ENCODE measurements around the gene TNFRSF1A. TPM values are rescaled to one million over a fixed set of nuclear protein-coding genes. Genes with fewer than 3 reads are reported as not detected.

TNFRSF1A gene
- polyA plus RNA-seq, 2 of the 4 experiments (the other 2 are of a cell fraction): 416 to 460 TPM

- peak overlapping the region; percentile 65; the same call in 2 of the 3 replicates for H3K4me3 ChIP-seq
- TF ChIP-seq MAFK (IDR thresholded peaks at IDR 0.05; ENCODE audit: partially characterized antibody) (no peak), CTCF (IDR thresholded peaks at IDR 0.05) (no peak; the same call in 2 of the 3 replicates), POLR2A (IDR thresholded peaks at IDR 0.05; ENCODE audit: low read length) (no peak), RAD21 (conservative IDR thresholded peaks at IDR 0.05 in 1 of 2, IDR thresholded peaks at IDR 0.05 in 1 of 2) (peak in 1 of 2 experiments; percentile 1; a peak in 1 of 5 replicates), MYC (IDR thresholded peaks at IDR 0.05; ENCODE audit: borderline replicate concordance, low read length) (peak; percentile 56; the same call in 1 of the 2 replicates), RCOR1 (IDR thresholded peaks at IDR 0.05; ENCODE audit: low read depth, low read length) (no peak)
- ChIA-PET POLR2A (interaction anchor here (0.8 to 3.5 kb wide), 15 partner anchors 9 to 171 kb away, joined by 3 to 76 read pairs (median 11); partner anchors contain the start of genes GAPDH, LTBR, TNFRSF1A and VAMP1), CTCF (interaction anchor here (0.5 to 24.7 kb wide), 12 partner anchors 8 to 407 kb away, joined by 3 to 705 read pairs (median 6); partner anchors contain the start of genes LTBR and TNFRSF1A)
- peaks cover 48% of the 10 kb centered on the region for H3K4me1 ChIP-seq
- WGBS (ENCODE audit: missing lambda C conversion rate): 6% methylated on average over 4 of the region's 4 CpGs
- FAIRE-seq (no peak), DNase-seq (ENCODE audit: low read depth in 1 of 2, low spot score in 1 of 2) (no peak), ATAC-seq (no peak)
- peak overlapping the region; percentile 75 for H3K4me2 ChIP-seq
- peak overlapping the region; percentile 98 for H3K27ac ChIP-seq
- no peaks in the 10 kb centered on the region for H3K9me3 ChIP-seq
These were observed 21.1 kb upstream of the TNFRSF1A start for GRCh38 chr12:6363010-6363329.

GRCh38 chr12:6362403-6362802, 20.5 kb upstream of the TNFRSF1A start:
- FAIRE-seq: peak; percentile 13
- peak; percentile 13 to 21; a peak in 2 of 6 replicates for ATAC-seq
- POLR2A ChIA-PET: interaction anchor here (1.4 to 3.5 kb wide), 12 partner anchors 10 to 172 kb away, joined by 4 to 76 read pairs (median 12); partner anchors contain the start of genes GAPDH, LTBR, TNFRSF1A and VAMP1
- Histone ChIP-seq H3K4me1 (peaks cover 43% of the 10 kb centered on the region), H3K4me2 (peak overlapping the region; percentile 75), H3K27ac (peak overlapping the region; percentile 98), H3K9me3 (no peaks in the 10 kb centered on the region), H3K4me3 (no peak overlapping the region)
- CTCF ChIA-PET: interaction anchor here (0.5 to 24.7 kb wide), 10 partner anchors 9 to 408 kb away, joined by 3 to 705 read pairs (median 6); partner anchors contain the start of genes LTBR and TNFRSF1A
- 19% methylated on average over 3 of the region's 3 CpGs for WGBS (ENCODE audit: missing lambda C conversion rate)
- TF ChIP-seq EHF (CRISPR knock-in tag; IDR thresholded peaks at IDR 0.05) (no peak), HDAC2 (IDR thresholded peaks at IDR 0.05) (peak; percentile 54; the same call in 1 of the 2 replicates), KDM1A (IDR thresholded peaks at IDR 0.05; ENCODE audit: low read depth) (peak; percentile 91)
- peak in 1 of 2 experiments; percentile 69 for DNase-seq (ENCODE audit: low read depth in 1 of 2, low spot score in 1 of 2)

- no peaks in the 10 kb centered on the region for H3K9me3 ChIP-seq
- WGBS (ENCODE audit: missing lambda C conversion rate): 1% methylated on average over 10 of the region's 14 CpGs
- ChIA-PET CTCF (interaction anchor here (0.7 to 24.7 kb wide), 5 partner anchors 9 to 173 kb away, joined by 3 to 705 read pairs (median 6); partner anchors contain the start of genes GAPDH and TNFRSF1A), POLR2A (interaction anchor here (0.6 to 2.0 kb wide), 5 partner anchors 11 to 172 kb away, joined by 3 to 21 read pairs (median 6); partner anchors contain the start of gene GAPDH)
- H3K4me3 ChIP-seq: no peak overlapping the region
- peak; percentile 57 to 75 for ATAC-seq
- H3K4me2 ChIP-seq: peak overlapping the region; percentile 75
- FAIRE-seq: peak; percentile 49
- peak; percentile 92 to 93 for DNase-seq (ENCODE audit: low read depth in 1 of 2, low spot score in 1 of 2)
- peak overlapping the region; percentile 98 for H3K27ac ChIP-seq
- peaks cover 42% of the 10 kb centered on the region for H3K4me1 ChIP-seq
- peak; percentile 48 for TF ChIP-seq HOXB5 (CRISPR knock-in tag; IDR thresholded peaks at IDR 0.05)
- no peak for TF ChIP-seq RFX5 (IDR thresholded peaks at IDR 0.05)
- TF ChIP-seq FOSL2 (IDR thresholded peaks at IDR 0.05): 0 out of 2 replicates have a peak, but pooled peaks have one; percentile 19
- peak; percentile 90 for TF ChIP-seq FOSL2 (CRISPR knock-in tag; IDR thresholded peaks at IDR 0.05)
- 0 out of 2 replicates have a peak, but pooled peaks have one; percentile 49 for TF ChIP-seq PBX3 (IDR thresholded peaks at IDR 0.05)
- peak; percentile 21 to 36; a peak in 2 of 5 replicates for TF ChIP-seq RAD21 (conservative IDR thresholded peaks at IDR 0.05 in 1 of 2, IDR thresholded peaks at IDR 0.05 in 1 of 2)
- peak; percentile 74 for TF ChIP-seq E2F6 (IDR thresholded peaks at IDR 0.05; ENCODE audit: borderline replicate concordance, low read depth)
- TF ChIP-seq EP300 (IDR thresholded peaks at IDR 0.05): 0 out of 5 replicates have a peak, but pooled peaks of 1 of the 2 experiments have one; percentile 38
- TF ChIP-seq CBX2 (IDR thresholded peaks at IDR 0.05; ENCODE audit: borderline replicate concordance, low read depth): no peak
- TF ChIP-seq HDAC2 (IDR thresholded peaks at IDR 0.05): no peak
- TF ChIP-seq POLR2AphosphoS2 (conservative IDR thresholded peaks at IDR 0.05; ENCODE audit: low read length): no peak
- TF ChIP-seq JUN (IDR thresholded peaks at IDR 0.05): peak in 1 of 2 experiments; percentile 64; a peak in 3 of 5 replicates
- TF ChIP-seq EHF (CRISPR knock-in tag; IDR thresholded peaks at IDR 0.05): peak; percentile 87; the same call in 1 of the 2 replicates
- TF ChIP-seq HMGXB4 (CRISPR knock-in tag; IDR thresholded peaks at IDR 0.05; ENCODE audit: borderline replicate concordance): no peak
- TF ChIP-seq ELK1 (IDR thresholded peaks at IDR 0.05; ENCODE audit: low read depth, low read length): no peak
- TF ChIP-seq MAFK (IDR thresholded peaks at IDR 0.05; ENCODE audit: partially characterized antibody): peak; percentile 64
- TF ChIP-seq CEBPB (IDR thresholded peaks at IDR 0.05): peak in 1 of 2 experiments; percentile 46; a peak in 1 of 4 replicates
- TF ChIP-seq GATA3 (IDR thresholded peaks at IDR 0.05; ENCODE audit: borderline replicate concordance): peak; percentile 73; the same call in 1 of the 2 replicates
- TF ChIP-seq BCL3 (IDR thresholded peaks at IDR 0.05): peak; percentile 18; the same call in 1 of the 3 replicates
These were observed 20.0 kb upstream of the TNFRSF1A start for GRCh38 chr12:6361834-6362233.
